Kasumi-1 (cell line): ENCODE data around the gene UNG.
"Not testable (repeated sequence)": the region's sequence is repeated elsewhere in the genome, so short reads cannot be mapped to it uniquely, and the experiment has no call there.

Experiments used
- DNase-seq, 2 experiments: peaks; one replicate each; lab custom pipeline; 2025; lab: John Stamatoyannopoulos, UW

Gene UNG

DNA sequence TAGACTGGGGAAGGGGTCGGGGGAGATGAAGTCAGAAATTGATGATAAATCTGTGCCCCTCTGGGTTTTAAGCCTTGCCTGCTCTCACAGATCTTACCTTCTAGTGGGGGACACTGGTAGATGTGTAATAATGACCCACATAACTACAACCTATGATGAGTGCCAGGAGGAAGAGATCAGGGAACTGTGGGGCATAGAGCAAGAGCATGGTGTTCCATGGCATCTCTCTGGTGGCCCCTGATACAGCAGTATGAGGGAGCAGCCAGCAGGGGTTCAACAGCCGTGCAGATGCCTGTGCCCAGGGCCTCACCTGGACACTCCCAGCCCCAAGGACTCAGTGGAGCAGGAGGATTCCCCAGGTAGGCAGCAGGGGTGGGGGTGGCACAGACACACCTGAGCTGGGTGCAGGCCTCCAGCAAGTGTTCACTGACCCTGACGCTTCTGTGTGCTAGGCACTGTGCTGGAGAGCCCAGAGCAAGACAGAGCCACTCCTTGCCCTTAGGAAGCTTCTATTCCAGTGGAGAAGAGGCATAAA is 24.0 kb downstream of the UNG start:
- DNase-seq, result no peak

DNA sequence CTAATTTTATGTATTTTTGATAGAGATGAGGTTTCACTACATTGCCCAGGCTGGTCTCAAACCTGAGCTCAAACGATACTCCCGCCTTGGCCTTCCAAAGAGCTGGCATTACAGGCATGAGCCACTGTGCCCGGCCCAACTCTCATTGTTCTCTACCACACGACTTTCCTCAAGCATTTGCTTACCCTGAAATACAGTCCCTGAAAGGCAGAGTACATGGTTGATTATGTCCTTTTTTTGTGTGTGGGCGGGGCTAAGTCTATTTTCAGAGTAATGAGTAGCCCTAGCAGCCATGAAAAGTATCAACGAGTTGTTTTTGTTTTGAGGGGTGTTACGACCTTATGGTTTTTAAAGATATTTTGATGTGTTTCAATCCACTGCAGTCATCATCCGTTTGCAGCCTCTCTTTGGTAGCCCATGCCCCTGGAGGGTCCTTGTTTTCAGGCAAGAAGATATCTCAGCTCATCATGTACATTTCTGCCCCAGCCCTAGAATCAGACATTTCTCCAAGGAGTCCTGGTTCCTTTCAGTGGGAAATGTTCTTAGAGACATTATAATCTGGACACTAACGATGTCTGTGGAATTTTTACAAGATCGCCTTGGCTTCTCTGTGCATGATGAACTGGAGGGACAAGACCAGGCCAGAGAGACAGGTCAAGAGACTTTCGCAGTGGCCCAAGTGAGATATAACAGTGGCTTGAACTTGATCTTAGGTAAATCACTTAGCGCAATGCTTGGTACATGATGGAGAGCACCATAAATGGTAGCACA is 27.7 kb downstream of the UNG start:
- no peak for DNase-seq

DNA sequence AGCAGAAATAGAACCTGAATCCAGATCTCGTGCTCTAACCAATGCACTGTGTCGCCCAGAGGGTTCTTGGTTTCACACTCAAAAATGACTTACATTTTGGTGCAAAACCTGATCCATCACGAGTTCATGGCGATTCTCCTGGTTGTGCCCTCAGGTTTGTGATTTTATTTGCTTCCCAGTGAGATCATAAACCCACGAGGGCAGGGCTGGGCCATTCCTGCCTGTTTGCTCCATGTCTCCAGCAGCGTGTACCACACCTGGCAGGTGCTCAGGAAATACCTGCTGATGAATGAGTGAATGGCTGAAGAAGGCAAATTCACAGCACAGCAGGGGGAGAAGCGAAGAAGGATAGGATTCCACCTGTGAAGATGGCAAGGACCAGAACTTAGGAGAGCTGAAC is 28.4 kb downstream of the UNG start:
- no peak for DNase-seq

DNA sequence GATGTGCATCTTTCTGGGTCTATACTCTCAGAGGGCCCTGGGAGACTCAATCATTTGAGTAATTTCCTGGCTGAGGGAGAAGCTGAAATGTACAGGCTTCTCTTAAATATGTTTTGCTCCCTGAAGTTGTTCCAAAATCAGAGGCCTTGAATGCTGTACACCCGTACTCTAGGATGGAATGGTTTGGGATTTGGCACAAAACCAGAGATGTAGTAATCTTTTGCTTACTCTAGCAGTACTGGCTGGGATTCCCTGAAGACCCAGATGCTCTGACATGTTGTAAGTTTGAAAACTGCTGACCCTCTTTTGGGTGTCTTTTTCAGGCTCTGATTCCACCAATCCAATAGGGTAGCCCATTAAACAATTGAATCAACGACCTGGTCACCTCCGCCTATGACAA is 29.4 kb downstream of the UNG start:
- no peak for DNase-seq

DNA sequence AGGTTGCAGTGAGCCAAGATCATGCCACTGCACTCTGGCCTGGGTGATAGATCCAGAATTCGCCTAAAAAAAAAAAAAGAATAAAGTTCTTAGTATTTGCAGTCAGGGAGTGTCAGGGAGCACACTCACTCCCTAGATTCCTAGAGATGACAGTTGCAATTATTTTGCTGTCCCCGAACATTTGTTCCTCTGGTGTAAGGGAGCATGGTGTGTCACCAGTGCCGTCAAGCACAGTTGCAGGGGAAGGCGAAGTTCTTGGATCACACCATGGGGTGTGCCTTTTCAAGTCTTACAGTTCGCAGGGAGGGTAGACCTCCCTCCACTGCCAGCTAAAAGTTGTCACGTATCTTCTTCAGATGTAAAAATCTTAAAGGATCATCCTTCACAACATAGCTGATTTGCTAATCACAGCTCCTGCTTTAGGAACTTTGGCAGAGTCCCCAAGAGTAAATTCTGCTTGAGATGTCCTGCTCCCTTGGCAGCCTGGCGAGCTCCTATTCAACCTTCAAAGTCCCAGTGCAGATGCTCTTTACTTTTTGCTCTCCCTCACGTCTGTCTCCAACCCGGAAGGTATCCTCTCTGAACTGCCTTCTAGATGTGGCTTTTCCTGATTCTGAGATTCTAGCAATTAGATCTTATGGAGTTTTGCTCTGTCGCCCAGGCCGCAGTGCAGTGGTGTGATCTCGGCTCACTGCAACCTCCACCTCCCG is 30.3 kb downstream of the UNG start:
- DNase-seq, result no peak

DNA sequence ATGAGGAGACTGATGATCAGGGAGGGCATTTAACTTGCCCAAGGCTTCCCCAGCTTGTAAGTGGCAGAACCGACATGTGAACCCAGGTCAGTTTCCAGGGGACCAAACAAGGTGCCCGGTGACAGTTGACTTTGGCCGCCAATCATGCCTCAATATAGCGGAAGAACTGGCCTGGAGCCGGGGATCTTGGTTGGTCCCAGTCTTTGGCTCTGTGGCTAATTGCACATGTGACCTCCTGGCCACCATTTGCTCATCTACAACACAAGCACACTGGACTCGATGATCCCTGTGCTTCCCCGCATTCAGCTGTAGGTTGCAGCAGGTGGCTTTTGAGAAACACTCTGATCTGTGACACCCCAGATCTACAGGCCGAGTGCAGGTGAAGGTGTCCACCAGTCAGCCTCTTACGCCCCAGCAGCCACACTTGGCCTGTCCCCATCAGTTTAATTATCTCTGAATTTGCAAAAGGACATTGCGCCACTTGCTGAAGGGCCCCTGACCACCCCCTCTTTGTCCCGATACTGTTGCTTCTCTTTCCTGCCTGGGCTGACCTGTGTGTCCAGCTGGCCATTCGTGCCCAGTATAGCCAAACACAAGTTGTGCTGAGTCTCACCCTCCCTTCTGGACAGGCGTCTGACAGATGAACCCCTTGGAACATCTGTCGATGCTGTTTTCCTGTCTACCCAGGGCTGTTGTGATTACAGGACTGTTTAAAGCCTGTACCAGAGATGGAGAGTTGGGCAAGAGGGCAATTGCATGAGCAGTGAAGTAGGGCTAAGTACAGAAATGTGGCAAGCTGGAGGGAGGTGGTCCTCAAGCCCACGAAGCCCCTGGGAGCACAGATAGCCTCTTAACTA is 33.1 kb downstream of the UNG start:
- DNase-seq, result no peak

DNA sequence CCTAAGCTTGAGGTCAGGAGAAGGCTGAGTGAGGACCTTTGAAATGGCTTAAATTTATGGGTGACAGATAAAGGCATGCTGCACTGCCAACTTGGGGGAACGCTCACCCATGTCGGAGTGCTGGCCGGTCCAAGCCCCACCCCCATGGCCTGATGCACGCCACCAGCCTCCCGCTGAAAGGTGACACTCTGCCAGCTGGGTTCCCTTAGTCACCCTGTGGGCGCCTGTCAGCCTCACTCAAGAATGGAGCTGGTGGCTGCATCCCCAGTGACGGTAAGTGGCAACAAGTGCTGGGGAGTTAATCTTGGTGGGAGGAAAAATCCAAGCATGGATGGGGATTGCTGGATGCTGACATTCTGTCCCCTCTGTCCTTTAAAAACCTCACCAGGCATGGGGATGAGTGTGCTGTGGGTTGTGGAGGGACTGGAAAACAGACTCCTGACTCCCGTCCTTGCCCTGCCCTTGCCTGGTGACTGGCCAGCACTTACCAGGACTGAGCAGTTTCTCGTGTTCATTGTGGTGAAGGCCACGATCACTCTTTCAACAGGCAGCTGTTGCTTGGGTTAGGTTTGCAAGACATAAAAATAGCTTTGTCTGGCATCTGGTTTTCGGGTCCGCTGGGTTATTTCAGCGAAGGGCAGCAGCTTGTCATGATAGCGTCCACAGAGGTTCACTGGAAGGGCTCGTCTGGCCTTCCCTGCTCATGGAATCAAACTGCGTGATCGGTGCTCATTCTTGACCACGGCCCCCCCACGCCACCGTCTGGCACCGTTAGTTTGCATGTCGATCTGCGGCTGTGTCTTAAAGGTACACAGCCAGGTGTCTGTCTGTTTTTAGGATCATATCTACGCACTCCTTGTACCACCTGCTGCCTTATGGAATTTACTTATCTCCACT is 34.0 kb downstream of the UNG start:
- DNase-seq, result no peak

DNA sequence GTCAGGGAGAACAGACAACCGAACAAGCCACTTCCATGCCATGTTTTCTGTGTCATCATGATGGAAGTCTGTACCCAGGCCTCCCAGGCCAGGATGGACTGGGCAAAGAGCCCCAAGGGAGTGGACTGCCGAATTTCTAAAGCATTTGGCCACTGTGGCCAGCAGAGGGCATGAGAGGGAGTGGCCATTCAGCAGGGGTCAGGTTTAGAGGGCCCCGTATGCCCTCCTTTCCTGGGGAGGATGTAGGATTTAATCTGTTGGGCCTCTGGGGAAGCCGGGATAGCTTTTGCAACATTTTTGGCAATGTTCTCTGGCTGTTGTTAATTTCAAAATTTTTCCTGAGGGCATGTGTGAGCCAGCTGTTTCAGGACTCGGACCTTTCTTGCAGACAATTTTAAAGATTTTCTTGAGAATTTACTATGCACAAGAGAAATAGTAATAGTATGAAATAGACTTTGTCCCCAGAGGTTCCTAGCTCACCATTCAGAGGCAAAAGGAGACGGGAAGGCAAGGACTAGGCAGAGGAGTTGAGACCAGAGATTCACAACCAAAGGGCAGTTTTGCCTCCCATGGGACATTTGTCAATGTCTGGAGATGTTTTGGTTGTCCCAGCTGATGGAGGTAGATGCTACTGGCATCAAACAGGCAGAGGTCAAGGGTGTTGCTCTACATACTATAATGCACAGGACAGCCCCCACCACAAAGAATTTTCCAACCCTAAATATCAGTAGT is 37.0 kb downstream of the UNG start:
- no peak for DNase-seq

DNA sequence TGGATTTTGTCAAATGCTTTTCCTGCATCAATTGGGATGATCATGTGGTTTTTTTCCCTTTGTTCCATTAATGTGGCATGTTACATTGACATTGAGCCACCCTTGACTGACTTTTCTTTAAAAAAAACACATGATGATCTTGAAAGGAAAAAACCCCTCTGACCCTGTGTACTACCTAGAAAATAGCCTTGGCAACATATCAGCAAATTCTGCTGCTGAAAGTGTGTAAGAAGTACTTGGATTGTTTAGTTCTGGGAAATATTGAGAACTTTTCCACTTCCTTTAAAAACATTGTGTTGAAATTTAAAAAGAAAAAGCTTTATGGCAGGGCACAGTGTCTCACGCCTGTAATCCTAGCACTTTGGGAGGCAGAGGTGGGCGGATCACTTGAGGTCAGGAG is 39.7 kb downstream of the UNG start:
- no peak for DNase-seq

DNA sequence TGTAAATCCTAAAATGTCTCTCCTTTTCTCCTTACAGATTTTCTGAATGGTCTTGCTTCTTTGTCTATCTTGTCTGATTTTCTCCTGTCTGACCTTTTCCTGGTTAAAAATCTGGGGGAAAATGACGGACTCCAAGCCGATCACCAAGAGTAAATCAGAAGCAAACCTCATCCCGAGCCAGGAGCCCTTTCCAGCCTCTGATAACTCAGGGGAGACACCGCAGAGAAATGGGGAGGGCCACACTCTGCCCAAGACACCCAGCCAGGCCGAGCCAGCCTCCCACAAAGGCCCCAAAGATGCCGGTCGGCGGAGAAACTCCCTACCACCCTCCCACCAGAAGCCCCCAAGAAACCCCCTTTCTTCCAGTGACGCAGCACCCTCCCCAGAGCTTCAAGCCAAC is 42.0 kb downstream of the UNG start:
- DNase-seq, result no peak

DNA sequence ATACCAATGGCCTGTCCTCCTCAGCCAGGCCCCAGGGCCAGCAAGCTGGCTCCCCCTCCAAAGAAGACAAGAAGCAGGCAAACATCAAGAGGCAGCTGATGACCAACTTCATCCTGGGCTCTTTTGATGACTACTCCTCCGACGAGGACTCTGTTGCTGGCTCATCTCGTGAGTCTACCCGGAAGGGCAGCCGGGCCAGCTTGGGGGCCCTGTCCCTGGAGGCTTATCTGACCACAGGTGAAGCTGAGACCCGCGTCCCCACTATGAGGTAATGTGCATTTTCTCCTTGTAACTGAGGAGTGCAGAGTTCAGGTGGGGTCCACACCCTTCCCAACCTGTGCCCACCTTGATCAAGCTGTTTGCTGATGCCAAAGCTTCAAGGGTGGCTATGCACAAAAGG is 42.4 kb downstream of the UNG start:
- no peak for DNase-seq

DNA sequence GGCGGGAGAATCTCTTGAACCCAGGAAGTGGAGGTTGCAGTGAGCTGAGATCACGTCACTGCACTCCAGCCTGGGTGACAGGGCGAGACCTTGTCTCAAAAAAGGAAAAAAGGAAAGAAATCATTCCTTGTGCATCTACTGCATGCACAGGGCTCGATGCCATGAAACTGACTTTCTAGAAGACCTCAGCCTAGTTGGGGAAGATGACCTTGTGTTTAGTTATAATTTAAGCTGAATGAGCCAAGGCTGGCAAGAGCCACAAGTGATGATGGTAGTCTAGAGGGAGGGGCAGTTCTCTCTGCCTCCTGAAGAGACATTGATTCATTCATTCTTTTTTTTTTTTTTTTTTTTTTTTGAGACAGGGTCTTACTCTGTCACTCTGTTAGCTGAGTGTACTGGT is 43.2 kb downstream of the UNG start:
- no peak for DNase-seq

DNA sequence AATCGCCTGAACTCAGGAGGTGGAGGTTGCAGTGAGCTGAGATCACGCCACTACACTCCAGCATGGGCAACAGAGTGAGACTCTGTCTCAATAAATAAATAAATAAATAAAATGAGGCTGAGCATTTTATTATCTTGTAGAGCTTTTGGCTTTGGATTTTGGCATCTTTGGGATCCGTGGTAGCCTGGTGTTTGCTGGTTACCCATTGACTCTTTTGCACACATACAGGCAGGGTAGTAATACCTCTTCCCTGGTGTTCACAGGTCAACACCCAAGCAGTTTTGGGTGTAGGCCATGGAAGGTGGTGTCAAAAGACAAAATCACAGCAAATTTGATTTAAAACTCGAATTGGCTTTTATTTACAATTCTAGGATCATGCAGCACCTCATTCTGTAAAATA is 46.8 kb downstream of the UNG start:
- no peak for DNase-seq

DNA sequence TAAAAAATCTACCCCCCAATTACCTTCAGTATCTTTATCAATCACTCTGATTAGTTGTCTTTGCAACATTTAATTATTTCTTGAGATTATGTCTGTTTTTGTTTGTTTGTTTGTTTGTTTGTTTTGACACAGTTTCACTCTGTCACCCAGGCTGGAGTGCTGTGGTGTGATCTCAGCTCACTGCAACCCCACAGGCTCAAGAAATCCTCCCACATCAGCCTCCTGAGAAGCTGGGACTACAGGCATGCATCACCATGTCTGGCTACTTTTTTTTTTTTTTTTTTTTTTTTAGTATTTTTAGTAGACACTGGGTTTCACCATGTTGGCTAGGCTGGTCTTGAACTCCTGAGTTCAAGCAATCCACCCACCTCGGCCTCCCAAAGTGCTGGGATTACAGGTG is 49.7 kb downstream of the UNG start:
- DNase-seq, result not testable (repeated sequence)

DNA sequence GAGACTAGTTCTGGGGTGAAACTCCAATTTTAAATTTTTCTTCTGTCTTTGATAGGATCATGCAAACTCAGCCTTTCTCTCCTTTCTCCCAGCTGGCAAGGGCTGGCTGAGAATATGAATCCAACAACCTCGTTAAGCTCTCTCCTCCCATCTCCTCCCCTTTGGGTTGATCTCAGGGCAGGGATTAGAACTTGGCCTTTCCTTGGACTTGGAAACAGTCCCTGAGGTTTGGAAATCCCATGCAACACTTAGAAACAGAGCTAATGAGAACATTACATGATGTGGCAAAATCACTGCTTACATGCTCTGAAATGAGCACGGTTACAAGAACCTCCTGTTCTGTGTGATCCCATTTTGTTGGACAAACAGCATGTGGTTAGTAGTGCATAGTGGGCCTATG is 50.6 kb downstream of the UNG start:
- no peak for DNase-seq

DNA sequence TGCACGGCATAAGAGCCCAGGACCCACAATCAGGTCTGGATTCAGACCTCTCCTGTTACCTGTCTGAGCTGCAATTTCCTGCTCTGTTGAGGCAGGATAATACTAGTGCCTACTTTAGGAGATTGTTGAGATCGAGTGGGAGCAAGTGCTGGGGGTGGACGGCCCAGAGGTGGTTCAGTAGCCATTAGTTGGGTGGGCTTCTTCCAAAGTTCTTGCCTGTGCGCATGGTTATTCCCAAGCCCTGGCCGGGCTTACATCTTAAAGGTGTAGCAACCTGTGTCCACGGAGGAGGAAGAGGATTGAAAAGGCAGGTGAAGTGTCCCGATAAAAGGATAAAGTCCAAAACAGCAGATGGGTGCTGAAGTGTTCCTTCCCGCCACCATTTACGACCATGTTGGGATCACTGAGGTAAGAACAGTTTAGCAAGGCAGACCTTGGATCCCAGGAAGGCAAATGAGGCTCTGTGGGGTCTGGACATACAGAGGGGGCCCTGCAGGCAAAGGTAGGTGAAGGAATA is 52.8 kb downstream of the UNG start:
- DNase-seq, result no peak

DNA sequence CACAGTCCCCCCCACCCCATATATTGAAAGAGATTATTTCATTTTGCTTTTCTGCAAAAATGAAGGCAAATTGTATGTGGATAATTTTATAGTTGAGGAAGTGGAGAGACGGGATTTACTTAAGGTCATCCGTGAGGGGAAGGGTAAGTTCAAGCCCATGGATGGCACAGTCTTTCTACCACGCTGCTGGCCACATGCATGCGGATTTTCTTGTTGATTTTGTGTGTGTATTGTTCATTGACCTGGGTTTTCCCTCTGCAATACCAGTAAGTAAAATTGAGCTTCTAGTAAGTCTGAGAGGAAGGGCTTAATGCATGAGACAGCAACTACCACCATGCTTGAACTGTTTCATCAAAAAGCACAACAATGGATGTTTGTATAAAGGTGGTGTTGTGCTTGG is 54.1 kb downstream of the UNG start:
- DNase-seq, result no peak

DNA sequence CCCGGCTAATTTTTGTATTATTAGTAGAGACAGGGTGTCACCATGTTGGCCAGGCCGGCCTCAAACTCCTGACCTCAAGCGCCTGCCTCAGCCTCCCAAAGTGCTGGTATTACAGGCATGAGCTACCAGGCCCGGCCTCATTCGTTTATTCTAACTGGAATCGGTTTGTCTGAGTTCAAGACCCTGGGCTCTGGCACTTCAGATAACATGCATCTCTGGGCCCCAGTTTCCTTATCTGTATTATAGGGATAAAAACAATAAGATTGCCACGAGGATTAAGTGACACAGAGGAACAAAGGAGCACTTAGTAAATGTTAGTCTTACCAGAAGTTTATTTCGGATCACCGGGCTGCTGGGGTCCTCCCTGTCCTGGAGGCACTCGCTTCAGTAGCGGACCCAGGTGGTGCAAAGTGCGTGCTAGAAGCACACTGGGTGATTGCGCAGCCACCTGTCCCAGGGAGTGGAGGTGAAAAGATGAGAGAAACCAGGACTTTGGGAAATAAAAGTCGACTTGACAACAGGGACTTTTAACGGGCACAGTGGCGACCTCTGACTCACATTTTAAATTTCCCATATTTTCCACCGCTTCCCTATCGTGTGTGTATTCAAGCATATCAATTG is 56.5 kb downstream of the UNG start:
- DNase-seq, result no peak

DNA sequence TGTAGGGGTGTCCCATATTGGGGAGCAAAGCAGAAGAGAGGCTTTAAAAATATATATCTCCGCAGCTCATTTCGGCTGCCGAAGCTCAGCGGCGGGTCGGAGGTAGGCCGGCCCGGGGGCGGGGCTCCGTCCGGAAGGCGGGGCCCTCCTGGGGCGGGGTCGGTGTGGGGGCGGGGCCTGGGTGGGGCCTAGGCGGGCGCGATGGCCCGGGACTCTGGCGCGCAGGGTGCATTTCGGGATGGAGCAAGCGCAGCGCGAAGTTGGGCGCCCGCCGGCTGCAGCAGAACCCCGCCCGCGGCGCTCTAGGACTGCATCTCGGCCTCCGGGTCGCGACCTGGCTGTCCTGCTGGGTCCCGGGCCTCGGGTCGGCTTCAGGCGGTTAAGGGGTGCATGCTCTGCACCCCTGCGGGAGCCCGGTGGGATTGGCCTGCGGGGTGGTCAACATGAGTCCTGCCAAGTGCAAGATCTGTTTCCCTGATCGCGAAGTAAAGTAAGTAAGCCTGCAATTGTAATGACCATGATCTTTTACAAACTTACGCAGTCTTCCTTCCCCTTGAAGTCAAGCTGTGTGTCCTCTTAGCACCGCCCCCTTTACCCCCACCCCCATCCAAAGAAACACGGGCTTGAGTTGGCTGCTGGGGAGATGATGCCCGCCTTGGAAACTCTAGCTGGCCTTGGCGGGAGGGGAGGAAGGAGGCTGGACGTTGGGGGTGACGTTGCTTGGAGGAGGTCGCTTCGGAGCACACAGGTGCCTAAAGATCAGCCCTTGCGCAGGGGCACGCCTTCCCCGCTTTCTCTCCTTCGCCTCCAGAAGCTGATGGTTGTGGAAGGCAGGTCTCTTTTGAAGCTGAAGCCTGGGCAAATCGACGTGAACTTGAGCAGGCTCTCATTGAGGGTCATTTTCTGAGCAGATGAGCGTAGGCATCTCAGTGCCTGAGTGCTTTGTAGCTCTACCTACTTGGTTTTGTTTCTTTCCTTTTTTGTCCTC is 57.3 kb downstream of the UNG start:
- peak; percentile 71 to 77 for DNase-seq
